Lung microvascular endothelial cell (primary cell): ENCODE results near the gene PUSL1. TPM values are rescaled to one million over a fixed set of nuclear protein-coding genes. Genes with fewer than 3 reads are reported as not detected.

Experiments
- DNase-seq, 2 donors: peaks; one replicate each; pipeline versions ENCODE4 v3.0.0 to v3.0.0-alpha.2; 2010; ENCODE audit warnings: low read depth in 2 of 2
- total RNA-seq: library from RNA; depleted of rRNA; stranded (reverse); fragments of >200 nt; gene quantifications from 2 replicates; pipeline ENCODE4 v1.2.1, GENCODE V29; 2014

Gene PUSL1
- total RNA-seq, 1 donor from 2014 or later: 6.9 TPM

- no peak for DNase-seq
Measured at GRCh38 chr1:1351511-1352427, 43.4 kb downstream of the PUSL1 start.

- no peak for DNase-seq
Measured at GRCh38 chr1:1352786-1353388, 44.5 kb downstream of the PUSL1 start.

DNA sequence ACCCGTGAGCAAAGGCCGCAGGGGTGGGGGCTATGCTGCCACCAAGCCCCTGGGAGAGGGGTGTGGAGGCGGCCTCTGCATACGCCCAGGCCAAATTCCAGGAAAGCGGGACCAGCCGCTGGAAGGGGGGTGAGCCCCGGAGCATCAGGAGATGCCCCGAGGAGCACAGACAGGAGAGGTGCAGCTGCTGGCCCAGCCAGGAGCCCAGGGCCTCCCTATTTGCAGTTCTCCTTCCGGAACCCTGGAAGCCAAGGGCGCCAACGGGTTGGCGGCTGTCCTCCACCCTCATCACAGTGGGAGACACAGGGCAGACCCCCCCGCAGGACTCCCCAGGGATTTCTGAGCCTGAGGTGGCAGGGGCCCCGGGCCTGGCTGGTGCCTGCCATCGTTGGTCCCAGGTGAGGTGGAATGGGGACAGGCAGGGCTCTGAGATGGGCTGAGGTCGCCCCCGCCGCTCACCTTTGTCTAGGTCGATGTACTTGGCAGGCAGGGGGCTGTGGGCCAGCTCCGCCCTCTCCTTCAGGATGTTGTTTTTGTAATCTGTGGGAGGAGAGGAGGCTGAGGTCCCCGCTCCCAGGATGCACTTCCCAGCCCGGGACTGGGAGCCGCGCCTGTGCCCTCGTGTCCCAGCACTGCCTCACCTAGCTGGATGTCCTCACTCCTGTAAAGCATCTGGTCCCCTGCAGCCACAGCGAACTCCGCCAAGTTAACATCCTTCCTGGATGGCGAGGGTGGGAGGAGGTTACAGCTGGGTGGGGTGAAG, 45.2 kb downstream of the PUSL1 start:
- DNase-seq: no peak

GRCh38 chr1:1354271-1355247, 46.2 kb downstream of the PUSL1 start:
- DNase-seq: no peak

DNA sequence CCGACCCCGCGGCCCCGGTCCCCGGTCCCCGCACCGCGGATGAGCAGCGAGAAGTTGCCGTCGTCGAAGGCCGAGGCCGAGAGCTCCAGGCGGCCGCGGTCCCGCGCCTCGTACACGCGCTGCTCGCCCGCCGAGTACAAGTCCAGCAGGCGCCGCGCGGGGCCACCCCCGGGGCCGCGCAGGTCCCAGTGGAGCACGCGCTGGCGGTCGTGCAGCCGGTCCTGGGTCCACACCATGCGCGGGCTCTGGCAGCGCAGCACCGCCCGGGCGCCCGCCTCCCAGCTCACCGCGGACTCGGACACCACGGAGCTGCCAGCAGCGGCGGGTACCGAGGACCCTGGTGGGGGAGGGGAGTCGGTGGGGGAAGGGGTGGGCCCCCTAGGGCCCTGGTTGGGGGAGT, 47.0 kb downstream of the PUSL1 start:
- peak; percentile 29 to 55 for DNase-seq

- no peak for DNase-seq
Measured at GRCh38 chr1:1356166-1356795, 47.9 kb downstream of the PUSL1 start.

DNA sequence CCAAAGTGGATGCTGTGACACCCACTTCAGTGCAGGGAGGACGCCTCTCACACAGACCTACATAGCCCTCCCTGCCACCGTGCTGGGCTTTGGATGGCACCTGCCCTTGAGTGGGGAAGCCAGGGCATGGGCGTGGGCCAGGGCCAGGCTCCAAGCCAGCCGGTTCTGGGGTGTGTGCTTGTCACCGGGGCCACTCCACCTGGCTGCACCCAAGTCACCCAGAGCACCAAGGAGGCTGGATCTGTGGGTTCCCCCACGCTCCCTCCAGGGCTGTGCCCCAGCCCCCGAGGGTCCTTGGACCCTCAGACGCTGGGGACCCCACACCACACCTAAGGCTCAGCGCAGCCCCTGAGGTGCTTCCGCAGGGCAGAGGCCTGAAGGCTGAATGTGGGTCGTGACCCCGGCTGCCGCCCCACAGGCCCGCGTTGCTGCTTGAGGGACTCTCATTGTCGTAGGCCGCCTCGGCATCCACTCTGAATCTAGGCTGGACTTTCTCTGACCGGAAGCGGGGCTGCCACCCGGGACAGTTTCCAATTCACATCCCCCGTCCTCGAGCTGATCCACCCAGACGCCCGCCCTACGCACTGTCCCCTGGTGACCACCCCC, 48.5 kb downstream of the PUSL1 start:
- no peak for DNase-seq

DNA sequence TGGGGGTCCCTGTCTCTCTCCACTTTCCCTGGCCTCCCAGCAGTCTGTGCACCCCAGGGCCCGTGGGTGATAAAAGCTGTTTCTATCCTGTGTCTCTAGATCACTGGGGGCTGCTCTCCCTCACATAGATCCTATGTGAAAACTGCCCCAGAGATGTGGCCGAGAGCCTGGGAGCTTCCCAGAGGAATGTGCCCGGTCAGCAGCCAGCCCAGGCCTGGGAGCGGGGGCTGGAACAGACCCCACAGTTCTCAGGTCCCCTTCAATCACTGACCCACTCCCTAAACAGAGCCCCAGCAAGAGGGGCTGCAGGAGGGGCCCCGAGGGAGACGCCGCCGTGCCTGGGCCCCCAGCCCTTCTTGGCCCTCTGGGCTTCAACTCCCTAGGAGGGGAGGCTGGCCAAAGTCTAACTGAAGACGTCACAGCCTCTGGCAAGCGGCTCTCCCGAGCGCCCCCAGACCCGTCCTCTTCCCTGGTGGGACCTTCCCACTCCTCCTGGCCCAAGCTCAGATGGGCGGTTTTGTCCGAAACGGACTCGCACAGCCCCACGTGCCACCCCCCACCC, 49.6 kb downstream of the PUSL1 start:
- DNase-seq: no peak

GRCh38 chr1:1358433-1359271, 50.3 kb downstream of the PUSL1 start, which contains the start of gene MXRA8:
Gene MXRA8 (minus strand): TSS chr1:1358555. CDS start chr1:1358504, 51 bp downstream.
- DNase-seq: no peak

- DNase-seq: no peak
Measured at GRCh38 chr1:1359308-1359663, 50.9 kb downstream of the PUSL1 start.

DNA sequence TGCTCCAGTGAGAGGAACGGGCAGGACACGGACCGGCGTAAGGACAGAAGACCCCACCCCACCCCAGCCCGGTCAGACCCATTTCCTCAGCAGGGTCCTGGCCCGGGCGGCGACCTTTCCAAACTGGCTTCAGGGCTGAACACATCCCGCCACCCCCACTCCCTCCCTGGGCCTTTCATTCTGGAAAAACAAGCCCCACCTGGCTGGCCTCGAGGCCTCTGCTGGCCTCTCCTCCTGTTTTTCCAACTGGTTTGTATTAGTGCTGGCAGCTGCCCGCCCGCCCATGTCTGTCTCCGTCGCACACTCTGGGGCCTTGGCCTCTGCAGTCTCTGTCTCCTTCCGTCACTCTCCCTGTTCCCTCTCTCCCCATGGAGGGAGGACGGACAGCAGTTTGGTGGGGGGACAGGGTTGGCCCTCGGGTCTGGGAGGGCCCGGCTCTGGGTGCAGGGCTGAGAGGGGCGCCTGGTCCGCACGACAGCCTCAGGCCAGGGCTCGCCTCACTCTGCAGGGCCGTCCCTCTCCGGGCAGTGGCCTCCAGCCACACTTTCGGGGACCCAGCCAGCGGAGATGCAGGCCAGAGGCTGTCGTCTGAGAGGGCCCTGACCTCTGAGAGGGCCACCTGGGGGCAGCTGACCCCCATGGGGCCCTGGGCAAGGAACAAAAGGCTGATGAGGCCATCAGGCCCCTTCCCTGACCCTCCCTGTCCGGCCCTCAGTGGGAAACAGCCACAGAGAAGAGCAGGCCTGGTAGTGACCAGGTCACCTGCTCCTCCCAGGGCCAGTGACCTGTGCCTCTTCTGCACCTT, 51.5 kb downstream of the PUSL1 start:
- DNase-seq: peak in 1 of 2 donors; percentile 61

DNA sequence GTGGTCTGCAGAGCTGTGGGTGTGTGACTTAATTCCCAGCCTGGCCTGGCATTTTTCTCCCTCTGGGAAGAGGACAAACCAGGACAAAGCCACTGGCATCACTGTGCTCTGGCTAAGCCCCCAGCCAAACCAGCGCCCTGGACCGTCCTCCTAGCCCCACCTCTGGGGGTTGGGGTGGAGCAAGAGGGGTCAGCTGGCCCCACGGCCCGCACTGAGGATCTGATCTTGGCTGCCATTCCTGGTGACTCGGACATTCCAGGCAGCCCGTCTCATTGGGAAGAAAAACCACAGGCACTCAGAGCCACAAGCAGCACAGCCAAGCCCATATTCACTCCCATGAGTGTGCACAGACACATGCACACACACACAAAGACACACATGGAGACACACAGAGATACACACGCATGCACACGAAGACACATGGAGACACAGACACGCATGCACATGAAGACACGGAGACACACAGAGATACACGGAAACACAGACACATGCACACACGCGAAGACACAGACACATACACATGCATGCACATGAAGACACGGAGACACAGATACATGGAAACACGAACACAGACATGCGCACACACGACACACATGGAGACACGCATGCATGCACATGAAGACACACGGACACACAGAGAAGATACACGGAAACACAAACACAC, 52.2 kb downstream of the PUSL1 start:
- peak in 1 of 2 donors; percentile 65 for DNase-seq

Other genes with a start within 250 kb of the PUSL1 start
- gene RNF223, start 234.3 kb upstream of the PUSL1 start, total RNA-seq: not detected in 2 replicates
- gene C1orf159, start 192.5 kb upstream of the PUSL1 start, total RNA-seq: 4.8 and 5.2 TPM in 2 replicates
- gene TTLL10, start 134.7 kb upstream of the PUSL1 start, total RNA-seq: not detected in 2 replicates
- gene TNFRSF18, start 102.0 kb upstream of the PUSL1 start, total RNA-seq: 0.22 and 0.60 TPM in 2 replicates
- gene TNFRSF4, start 94.4 kb upstream of the PUSL1 start, total RNA-seq: 1.5 and 4.2 TPM in 2 replicates
- 59.3 and 93.5 TPM in 2 replicates for gene SDF4, start 76.6 kb upstream of the PUSL1 start, total RNA-seq
- 14.8 and 30.4 TPM in 2 replicates for gene B3GALT6, start 76.4 kb upstream of the PUSL1 start, total RNA-seq
- gene C1QTNF12, start 61.9 kb upstream of the PUSL1 start, total RNA-seq: 0.20 and 0.22 TPM in 2 replicates
- gene UBE2J2, start 34.7 kb upstream of the PUSL1 start, total RNA-seq: 28.1 and 34.9 TPM in 2 replicates
- gene SCNN1D, start 28.2 kb upstream of the PUSL1 start, total RNA-seq: under 0.01 and 0.20 TPM in 2 replicates
- gene ACAP3, start 667 bp upstream of the PUSL1 start, total RNA-seq: 10.0 and 14.7 TPM in 2 replicates
- 44.9 and 50.4 TPM in 2 replicates for gene INTS11, start 16.1 kb downstream of the PUSL1 start, total RNA-seq
- 10.7 and 16.3 TPM in 2 replicates for gene CPTP, start 16.2 kb downstream of the PUSL1 start, total RNA-seq
- under 0.01 and 0.20 TPM in 2 replicates for gene TAS1R3, start 22.7 kb downstream of the PUSL1 start, total RNA-seq
- 19.4 and 39.7 TPM in 2 replicates for gene DVL1, start 40.8 kb downstream of the PUSL1 start, total RNA-seq
- 0.20 and 0.44 TPM in 2 replicates for gene MXRA8, start 50.0 kb downstream of the PUSL1 start, total RNA-seq
- gene AURKAIP1, start 66.6 kb downstream of the PUSL1 start, total RNA-seq: 83.2 and 87.7 TPM in 2 replicates
- 36.0 and 57.9 TPM in 2 replicates for gene CCNL2, start 90.7 kb downstream of the PUSL1 start, total RNA-seq
- gene MRPL20, start 98.7 kb downstream of the PUSL1 start, total RNA-seq: 79.8 and 90.2 TPM in 2 replicates
- under 0.01 and 0.22 TPM in 2 replicates for gene ANKRD65, start 112.7 kb downstream of the PUSL1 start, total RNA-seq
- gene VWA1, start 127.1 kb downstream of the PUSL1 start, total RNA-seq: 2.2 and 5.0 TPM in 2 replicates
- under 0.01 TPM in 2 replicates for gene ATAD3C, start 141.1 kb downstream of the PUSL1 start, total RNA-seq
- gene ATAD3B, start 163.2 kb downstream of the PUSL1 start, total RNA-seq: 13.5 and 19.4 TPM in 2 replicates
- 17.1 and 22.2 TPM in 2 replicates for gene ATAD3A, start 203.6 kb downstream of the PUSL1 start, total RNA-seq
- gene TMEM240, start 232.0 kb downstream of the PUSL1 start, total RNA-seq: 1.1 and 1.4 TPM in 2 replicates